Measurements from ENCODE around the gene TET2.

Gene TET2

DNA sequence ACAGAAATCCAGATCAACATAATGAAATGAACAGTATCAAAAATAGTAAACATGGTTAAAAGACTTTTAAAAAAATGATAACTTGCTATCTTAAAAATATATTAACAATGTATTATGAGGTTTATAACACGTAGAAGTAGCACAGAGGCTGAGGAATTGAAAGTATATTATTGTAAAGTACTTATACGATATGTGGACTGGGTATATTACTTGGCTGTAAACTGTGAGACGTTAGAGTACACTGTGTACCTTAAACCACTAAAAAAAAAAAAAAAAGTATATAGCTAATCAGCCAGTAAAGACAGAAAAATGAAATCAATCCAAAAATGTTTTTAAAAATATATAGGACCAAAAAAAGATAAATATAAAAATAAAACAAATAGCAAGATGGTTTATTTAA lies 120.6 kb downstream of the TET2 start:
- Histone ChIP-seq H2BK120ac (ENCODE audit: low read depth, low read length) (no peak overlapping the region), H3K4ac (ENCODE audit: low read length) (no peak overlapping the region), H2BK15ac (ENCODE audit: low read length) (no peak overlapping the region), H3K9ac (ENCODE audit: low read depth, low read length, poor library complexity) (no peak overlapping the region), H3K4me1 (ENCODE audit: control insufficient read depth in 2 of 2, insufficient read depth in 1 of 2, low read depth in 1 of 2, low read length in 2 of 2) (no peaks in the 10 kb centered on the region), H3K9me3 (replicated peaks in 1 of 2; ENCODE audit: control insufficient read depth in 2 of 2, insufficient read depth in 1 of 2, low read depth in 1 of 2, low read length in 2 of 2) (peaks cover 0 to 2% of the 10 kb centered on the region in 2 donors), H3K14ac (ENCODE audit: low read length) (no peak overlapping the region), H3K23ac (ENCODE audit: low read depth, low read length, poor library complexity) (no peak overlapping the region), H2AK5ac (ENCODE audit: low read depth, low read length) (no peak overlapping the region), H3K79me1 (ENCODE audit: low read depth, low read length) (no peaks in the 10 kb centered on the region), H3K27me3 (ENCODE audit: control insufficient read depth in 3 of 3, insufficient read depth in 3 of 3, low read depth in 1 of 3, low read length in 3 of 3) (no peaks in the 10 kb centered on the region), H3K4me2 (ENCODE audit: insufficient read depth, low read length, poor library complexity, severe bottlenecking) (no peak overlapping the region), H4K8ac (ENCODE audit: low read depth, low read length) (no peak overlapping the region), H2BK5ac (ENCODE audit: low read length) (no peak overlapping the region), H3K36me3 (replicated peaks in 1 of 2; ENCODE audit: control insufficient read depth in 2 of 2, insufficient read depth in 2 of 2, low read length in 2 of 2) (peaks cover 12 to 88% of the 10 kb centered on the region in 2 donors), H3K4me3 (ENCODE audit: low read length in 2 of 2) (no peak overlapping the region), H2AFZ (ENCODE audit: low read length) (no peak overlapping the region), H4K91ac (ENCODE audit: low read depth, low read length, poor library complexity) (no peak overlapping the region), H3K27ac (replicated peaks; ENCODE audit: low read length) (no peak overlapping the region), H3K18ac (ENCODE audit: low read length) (no peak overlapping the region), H2BK12ac (ENCODE audit: low read length) (no peak overlapping the region)
- WGBS, 2 donors (ENCODE audit: extremely low coverage in 2 of 2, insufficient read length in 2 of 2, insufficient replicate concordance in 1 of 2) = no CpG with 5 or more reads among the region's 3 CpGs
- DNase-seq (ENCODE audit: low spot score) = no peak

DNA sequence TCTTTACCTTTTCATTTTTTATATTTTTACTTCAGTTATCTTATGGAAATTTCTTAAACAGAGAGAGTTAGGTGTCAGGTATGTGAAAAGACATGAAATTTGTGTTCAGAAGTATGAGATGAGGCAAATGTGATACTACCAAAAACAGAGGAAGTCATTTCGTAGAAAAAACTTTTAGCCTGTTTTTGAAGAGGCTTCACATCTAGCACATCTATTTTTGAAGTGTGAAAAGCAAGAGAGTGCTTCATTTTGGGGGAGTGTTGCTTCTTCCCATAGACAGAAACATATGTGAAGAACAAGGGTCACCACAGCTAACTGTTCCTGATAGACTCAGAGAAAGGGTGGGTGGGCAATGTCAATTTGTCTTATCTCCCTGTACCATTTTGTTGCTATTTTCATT lies 125.3 kb downstream of the TET2 start:
- no peak overlapping the region for H2BK120ac ChIP-seq (ENCODE audit: low read depth, low read length)
- H3K4me1 ChIP-seq (ENCODE audit: control insufficient read depth in 2 of 2, insufficient read depth in 1 of 2, low read depth in 1 of 2, low read length in 2 of 2) = no peaks in the 10 kb centered on the region
- no peak overlapping the region for H3K4ac ChIP-seq (ENCODE audit: low read length)
- no peak overlapping the region for H3K18ac ChIP-seq (ENCODE audit: low read length)
- no CpG with 5 or more reads among the region's 1 CpG for WGBS, 2 donors (ENCODE audit: extremely low coverage in 2 of 2, insufficient read length in 2 of 2, insufficient replicate concordance in 1 of 2)
- H4K8ac ChIP-seq (ENCODE audit: low read depth, low read length) = no peak overlapping the region
- H3K4me3 ChIP-seq (ENCODE audit: low read length in 2 of 2) = no peak overlapping the region
- no peak overlapping the region for H4K91ac ChIP-seq (ENCODE audit: low read depth, low read length, poor library complexity)
- H3K4me2 ChIP-seq (ENCODE audit: insufficient read depth, low read length, poor library complexity, severe bottlenecking) = no peak overlapping the region
- no peak for DNase-seq (ENCODE audit: low spot score)
- H3K36me3 ChIP-seq (replicated peaks in 1 of 2; ENCODE audit: control insufficient read depth in 2 of 2, insufficient read depth in 2 of 2, low read length in 2 of 2) = peaks cover 25 to 93% of the 10 kb centered on the region in 2 donors
- H3K9me3 ChIP-seq (replicated peaks in 1 of 2; ENCODE audit: control insufficient read depth in 2 of 2, insufficient read depth in 1 of 2, low read depth in 1 of 2, low read length in 2 of 2) = peaks cover 0 to 2% of the 10 kb centered on the region in 2 donors
- no peaks in the 10 kb centered on the region for H3K27me3 ChIP-seq (ENCODE audit: control insufficient read depth in 3 of 3, insufficient read depth in 3 of 3, low read depth in 1 of 3, low read length in 3 of 3)
- H2BK5ac ChIP-seq (ENCODE audit: low read length) = no peak overlapping the region
- no peak overlapping the region for H3K14ac ChIP-seq (ENCODE audit: low read length)
- no peak overlapping the region for H3K23ac ChIP-seq (ENCODE audit: low read depth, low read length, poor library complexity)
- H2BK15ac ChIP-seq (ENCODE audit: low read length) = no peak overlapping the region
- no peak overlapping the region for H2AK5ac ChIP-seq (ENCODE audit: low read depth, low read length)
- H3K27ac ChIP-seq (replicated peaks; ENCODE audit: low read length) = no peak overlapping the region
- no peak overlapping the region for H2BK12ac ChIP-seq (ENCODE audit: low read length)
- no peaks in the 10 kb centered on the region for H3K79me1 ChIP-seq (ENCODE audit: low read depth, low read length)
- no peak overlapping the region for H2AFZ ChIP-seq (ENCODE audit: low read length)
- no peak overlapping the region for H3K9ac ChIP-seq (ENCODE audit: low read depth, low read length, poor library complexity)

DNA sequence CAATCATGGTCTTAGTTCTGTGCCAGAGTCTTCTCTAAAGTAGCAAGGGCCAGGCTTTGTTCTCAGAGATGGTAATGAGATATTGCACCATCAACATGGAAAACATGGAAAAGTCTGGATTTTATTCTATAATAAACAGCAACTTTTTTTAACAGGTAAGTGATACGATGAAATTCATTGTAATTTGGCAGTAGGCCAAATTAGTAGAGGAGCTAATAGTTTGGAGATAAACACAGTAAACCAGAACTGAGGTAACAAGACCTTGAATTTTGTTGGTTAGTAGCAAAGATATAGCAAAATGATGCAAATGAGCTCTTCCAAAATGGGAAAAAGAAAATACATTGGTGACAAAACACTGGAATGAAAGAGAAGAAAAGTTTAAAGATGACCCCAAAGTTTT lies 126.6 kb downstream of the TET2 start:
- no peak overlapping the region for H2AFZ ChIP-seq (ENCODE audit: low read length)
- H3K23ac ChIP-seq (ENCODE audit: low read depth, low read length, poor library complexity) = no peak overlapping the region
- H3K27ac ChIP-seq (replicated peaks; ENCODE audit: low read length) = no peak overlapping the region
- H3K9me3 ChIP-seq (replicated peaks in 1 of 2; ENCODE audit: control insufficient read depth in 2 of 2, insufficient read depth in 1 of 2, low read depth in 1 of 2, low read length in 2 of 2) = peaks cover 0 to 2% of the 10 kb centered on the region in 2 donors
- H2BK5ac ChIP-seq (ENCODE audit: low read length) = no peak overlapping the region
- H4K91ac ChIP-seq (ENCODE audit: low read depth, low read length, poor library complexity) = no peak overlapping the region
- H3K14ac ChIP-seq (ENCODE audit: low read length) = no peak overlapping the region
- peaks cover 25 to 92% of the 10 kb centered on the region in 2 donors for H3K36me3 ChIP-seq (replicated peaks in 1 of 2; ENCODE audit: control insufficient read depth in 2 of 2, insufficient read depth in 2 of 2, low read length in 2 of 2)
- no peak overlapping the region for H3K18ac ChIP-seq (ENCODE audit: low read length)
- WGBS, 2 donors (ENCODE audit: extremely low coverage in 2 of 2, insufficient read length in 2 of 2, insufficient replicate concordance in 1 of 2) = no CpG with 5 or more reads among the region's 1 CpG
- no peak overlapping the region for H2AK5ac ChIP-seq (ENCODE audit: low read depth, low read length)
- no peak overlapping the region for H4K8ac ChIP-seq (ENCODE audit: low read depth, low read length)
- no peak overlapping the region for H3K4me3 ChIP-seq (ENCODE audit: low read length in 2 of 2)
- no peaks in the 10 kb centered on the region for H3K27me3 ChIP-seq (ENCODE audit: control insufficient read depth in 3 of 3, insufficient read depth in 3 of 3, low read depth in 1 of 3, low read length in 3 of 3)
- H2BK12ac ChIP-seq (ENCODE audit: low read length) = no peak overlapping the region
- H3K4me1 ChIP-seq (ENCODE audit: control insufficient read depth in 2 of 2, insufficient read depth in 1 of 2, low read depth in 1 of 2, low read length in 2 of 2) = no peaks in the 10 kb centered on the region
- H3K4me2 ChIP-seq (ENCODE audit: insufficient read depth, low read length, poor library complexity, severe bottlenecking) = no peak overlapping the region
- H3K4ac ChIP-seq (ENCODE audit: low read length) = no peak overlapping the region
- H3K9ac ChIP-seq (ENCODE audit: low read depth, low read length, poor library complexity) = no peak overlapping the region
- H2BK120ac ChIP-seq (ENCODE audit: low read depth, low read length) = no peak overlapping the region
- H3K79me1 ChIP-seq (ENCODE audit: low read depth, low read length) = no peaks in the 10 kb centered on the region
- DNase-seq (ENCODE audit: low spot score) = no peak
- no peak overlapping the region for H2BK15ac ChIP-seq (ENCODE audit: low read length)

DNA sequence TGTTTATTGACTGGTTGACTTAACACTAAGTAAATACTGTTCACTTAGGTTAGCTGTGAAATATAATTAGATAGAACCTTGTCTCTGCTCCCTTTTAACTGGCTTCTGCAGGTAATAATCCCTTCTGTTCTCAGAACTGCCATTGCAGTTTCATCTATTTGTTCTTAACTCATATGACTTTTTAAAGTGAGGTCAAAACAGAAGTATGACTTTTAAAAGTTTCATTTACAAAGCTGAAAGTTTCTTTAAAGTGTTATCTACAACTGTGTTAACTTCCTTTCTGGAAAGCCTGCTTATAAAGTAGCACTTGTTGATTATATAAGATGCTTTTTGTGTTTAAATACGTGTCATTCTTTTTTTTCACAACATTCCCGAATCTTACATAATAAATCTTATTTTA lies 127.4 kb downstream of the TET2 start:
- no peak overlapping the region for H2BK120ac ChIP-seq (ENCODE audit: low read depth, low read length)
- no peak overlapping the region for H4K8ac ChIP-seq (ENCODE audit: low read depth, low read length)
- no peak overlapping the region for H2BK15ac ChIP-seq (ENCODE audit: low read length)
- no peak overlapping the region for H3K4ac ChIP-seq (ENCODE audit: low read length)
- no peak overlapping the region for H3K23ac ChIP-seq (ENCODE audit: low read depth, low read length, poor library complexity)
- H3K4me1 ChIP-seq (ENCODE audit: control insufficient read depth in 2 of 2, insufficient read depth in 1 of 2, low read depth in 1 of 2, low read length in 2 of 2) = no peaks in the 10 kb centered on the region
- H3K9me3 ChIP-seq (replicated peaks in 1 of 2; ENCODE audit: control insufficient read depth in 2 of 2, insufficient read depth in 1 of 2, low read depth in 1 of 2, low read length in 2 of 2) = peaks cover 0 to 2% of the 10 kb centered on the region in 2 donors
- H2AFZ ChIP-seq (ENCODE audit: low read length) = no peak overlapping the region
- no peak overlapping the region for H4K91ac ChIP-seq (ENCODE audit: low read depth, low read length, poor library complexity)
- H3K27me3 ChIP-seq (ENCODE audit: control insufficient read depth in 3 of 3, insufficient read depth in 3 of 3, low read depth in 1 of 3, low read length in 3 of 3) = no peaks in the 10 kb centered on the region
- no peak overlapping the region for H3K4me2 ChIP-seq (ENCODE audit: insufficient read depth, low read length, poor library complexity, severe bottlenecking)
- H3K9ac ChIP-seq (ENCODE audit: low read depth, low read length, poor library complexity) = no peak overlapping the region
- no peak overlapping the region for H3K18ac ChIP-seq (ENCODE audit: low read length)
- no peak overlapping the region for H2BK5ac ChIP-seq (ENCODE audit: low read length)
- no peaks in the 10 kb centered on the region for H3K79me1 ChIP-seq (ENCODE audit: low read depth, low read length)
- no peak for DNase-seq (ENCODE audit: low spot score)
- no peak overlapping the region for H3K14ac ChIP-seq (ENCODE audit: low read length)
- no peak overlapping the region for H3K27ac ChIP-seq (replicated peaks; ENCODE audit: low read length)
- H3K4me3 ChIP-seq (ENCODE audit: low read length in 2 of 2) = no peak overlapping the region
- peaks cover 25 to 84% of the 10 kb centered on the region in 2 donors for H3K36me3 ChIP-seq (replicated peaks in 1 of 2; ENCODE audit: control insufficient read depth in 2 of 2, insufficient read depth in 2 of 2, low read length in 2 of 2)
- no peak overlapping the region for H2AK5ac ChIP-seq (ENCODE audit: low read depth, low read length)
- WGBS, 2 donors (ENCODE audit: extremely low coverage in 2 of 2, insufficient read length in 2 of 2, insufficient replicate concordance in 1 of 2) = no CpG with 5 or more reads among the region's 2 CpGs
- H2BK12ac ChIP-seq (ENCODE audit: low read length) = no peak overlapping the region

All from neuronal stem cell (in vitro differentiated cells).